ENCODE measurements around the gene SEMA4B.
"Not testable (repeated sequence)": the region's sequence is repeated elsewhere in the genome, so short reads cannot be mapped to it uniquely, and the experiment has no call there.

SEMA4B gene

DNA sequence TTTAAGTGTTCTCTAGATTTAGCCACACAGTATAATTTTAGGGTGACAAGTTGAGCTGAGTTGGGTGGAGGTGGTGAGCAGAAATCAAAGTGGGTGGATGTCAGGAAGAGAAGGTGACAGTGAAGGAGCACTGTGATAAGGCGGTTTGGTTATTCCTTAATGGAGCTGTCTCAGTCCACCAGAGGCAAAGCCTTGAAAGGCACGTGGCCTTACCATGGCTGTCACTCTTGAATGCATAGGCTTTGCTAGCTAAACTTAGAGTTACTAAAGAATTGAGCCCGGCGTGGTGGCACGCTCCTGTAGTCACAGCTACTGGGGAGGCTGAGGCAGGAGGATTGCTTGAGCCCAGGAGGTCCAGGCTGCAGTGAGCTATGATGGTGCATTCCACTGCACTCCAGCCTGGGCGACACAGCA, 47.7 kb downstream of the SEMA4B start:
- Histone ChIP-seq H3K36me3 (ENCODE audit: control insufficient read depth, insufficient read depth, low read length) (no peaks in the 10 kb centered on the region), H3K18ac (ENCODE audit: low read length) (no peak overlapping the region), H4K8ac (ENCODE audit: low read depth, low read length) (no peak overlapping the region), H3K27me3 (ENCODE audit: insufficient read depth, low read length, poor library complexity) (no peaks in the 10 kb centered on the region), H3K4me2 (ENCODE audit: low read length) (no peak overlapping the region), H3K79me2 (ENCODE audit: control insufficient read depth, insufficient read depth, low read length) (no peaks in the 10 kb centered on the region), H2AK5ac (ENCODE audit: low read length) (no peak overlapping the region), H3K4me1 (ENCODE audit: control insufficient read depth, low read depth, low read length) (no peaks in the 10 kb centered on the region), H3K27ac (ENCODE audit: low read depth, low read length) (no peak overlapping the region), H3K4ac (ENCODE audit: low read depth, low read length) (no peak overlapping the region), H3K9ac (ENCODE audit: low read length) (no peak overlapping the region), H4K5ac (ENCODE audit: low read length) (no peak overlapping the region), H3K23ac (ENCODE audit: low read length) (no peak overlapping the region), H3K79me1 (ENCODE audit: low read length) (no peaks in the 10 kb centered on the region), H2BK5ac (ENCODE audit: low read length) (no peak overlapping the region), H2BK15ac (replicated peaks; ENCODE audit: low read depth) (no peak overlapping the region), H3K56ac (ENCODE audit: low read length) (peak overlapping the region; percentile 53), H3K4me3 (ENCODE audit: low read length) (no peak overlapping the region), H2BK120ac (ENCODE audit: low read depth, low read length) (no peak overlapping the region)
- no CpG with 5 or more reads among the region's 6 CpGs for WGBS (ENCODE audit: extremely low coverage, insufficient coverage, low lambda C conversion rate)
- no peak for DNase-seq

GRCh38 chr15:90249203-90249863, 48.2 kb downstream of the SEMA4B start, which contains the start of gene TTLL13:
Gene TTLL13, plus strand, starts transcription at chr15:90249556. Its CDS starts 1,075 bp downstream, at chr15:90250631.
- no peak within 1 kb of the TSS for H3K18ac ChIP-seq (ENCODE audit: low read length)
- no peak within 1 kb of the TSS for H4K8ac ChIP-seq (ENCODE audit: low read depth, low read length)
- H2BK120ac ChIP-seq (ENCODE audit: low read depth, low read length), result no peak within 1 kb of the TSS
- peak; percentile 96 for DNase-seq
- H3K4me2 ChIP-seq (ENCODE audit: low read length), result peak within 1 kb of the TSS; percentile 96
- WGBS (ENCODE audit: extremely low coverage, insufficient coverage, low lambda C conversion rate), result no CpG with 5 or more reads among the region's 44 CpGs
- H3K4ac ChIP-seq (ENCODE audit: low read depth, low read length), result no peak within 1 kb of the TSS
- H3K27ac ChIP-seq (ENCODE audit: low read depth, low read length), result no peak within 1 kb of the TSS
- H3K36me3 ChIP-seq (ENCODE audit: control insufficient read depth, insufficient read depth, low read length), result no peaks in the 10 kb centered on the region
- peak within 1 kb of the TSS; percentile 68 for H3K9ac ChIP-seq (ENCODE audit: low read length)
- H2BK5ac ChIP-seq (ENCODE audit: low read length), result no peak within 1 kb of the TSS
- no peaks in the 10 kb centered on the region for H3K79me1 ChIP-seq (ENCODE audit: low read length)
- H4K5ac ChIP-seq (ENCODE audit: low read length), result no peak within 1 kb of the TSS
- H3K79me2 ChIP-seq (ENCODE audit: control insufficient read depth, insufficient read depth, low read length), result no peaks in the 10 kb centered on the region
- no peaks in the 10 kb centered on the region for H3K27me3 ChIP-seq (ENCODE audit: insufficient read depth, low read length, poor library complexity)
- H3K4me1 ChIP-seq (ENCODE audit: control insufficient read depth, low read depth, low read length), result no peaks in the 10 kb centered on the region
- no peak within 1 kb of the TSS for H2AK5ac ChIP-seq (ENCODE audit: low read length)
- H3K23ac ChIP-seq (ENCODE audit: low read length), result no peak within 1 kb of the TSS
- H3K4me3 ChIP-seq (ENCODE audit: low read length), result peak within 1 kb of the TSS; percentile 59
- H3K56ac ChIP-seq (ENCODE audit: low read length), result peak within 1 kb of the TSS; percentile 80
- no peak within 1 kb of the TSS for H2BK15ac ChIP-seq (replicated peaks; ENCODE audit: low read depth)

DNA sequence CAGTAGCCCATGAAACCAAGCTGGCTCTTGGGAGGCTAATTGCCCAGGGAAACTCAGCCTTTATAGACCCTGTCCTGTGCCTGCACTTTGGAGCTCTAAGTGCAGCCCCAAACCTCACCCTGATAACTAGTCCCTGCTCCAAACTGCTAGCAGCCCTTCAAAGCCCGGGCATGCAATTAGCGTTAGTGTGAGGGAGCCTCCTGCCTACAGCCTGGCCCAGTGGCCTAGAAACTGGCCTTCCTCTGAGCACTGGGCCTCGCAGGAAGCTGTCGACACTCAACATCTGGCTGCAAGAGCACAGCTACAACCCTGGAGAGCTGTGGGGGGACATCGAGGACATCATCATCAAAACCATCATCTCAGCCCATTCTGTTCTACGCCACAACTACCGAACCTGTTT, 56.6 kb downstream of the SEMA4B start:
- Histone ChIP-seq H4K5ac (ENCODE audit: low read length) (no peak overlapping the region), H2AK5ac (ENCODE audit: low read length) (no peak overlapping the region)

DNA sequence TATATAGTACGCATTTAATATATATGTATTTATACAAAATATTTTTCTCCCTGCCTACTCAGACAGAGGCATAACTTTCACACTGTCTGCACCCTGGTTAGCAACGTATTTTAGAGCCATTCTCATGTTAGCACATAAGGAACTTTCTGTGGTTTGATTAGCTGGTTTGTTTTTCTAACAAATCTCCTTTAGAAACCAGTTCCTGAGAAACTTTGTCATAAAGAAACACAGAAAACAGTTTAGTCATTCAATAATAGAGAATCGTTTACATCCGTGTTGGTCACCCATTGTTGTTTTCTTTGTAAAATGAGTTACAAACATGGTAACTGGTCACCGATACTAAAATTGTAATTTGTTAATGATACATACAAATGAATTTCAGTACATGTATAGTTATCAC, 58.4 kb downstream of the SEMA4B start:
- Histone ChIP-seq H3K36me3 (ENCODE audit: control insufficient read depth, insufficient read depth, low read length) (no peaks in the 10 kb centered on the region), H3K79me2 (ENCODE audit: control insufficient read depth, insufficient read depth, low read length) (no peaks in the 10 kb centered on the region), H3K4ac (ENCODE audit: low read depth, low read length) (no peak overlapping the region), H3K56ac (ENCODE audit: low read length) (no peak overlapping the region), H2AK5ac (ENCODE audit: low read length) (no peak overlapping the region), H2BK120ac (ENCODE audit: low read depth, low read length) (no peak overlapping the region), H3K23ac (ENCODE audit: low read length) (no peak overlapping the region), H3K18ac (ENCODE audit: low read length) (no peak overlapping the region), H4K5ac (ENCODE audit: low read length) (no peak overlapping the region), H3K27me3 (ENCODE audit: insufficient read depth, low read length, poor library complexity) (no peaks in the 10 kb centered on the region), H3K27ac (ENCODE audit: low read depth, low read length) (no peak overlapping the region), H3K4me2 (ENCODE audit: low read length) (no peak overlapping the region), H3K4me1 (ENCODE audit: control insufficient read depth, low read depth, low read length) (no peaks in the 10 kb centered on the region), H2BK15ac (replicated peaks; ENCODE audit: low read depth) (no peak overlapping the region), H3K4me3 (ENCODE audit: low read length) (no peak overlapping the region), H2BK5ac (ENCODE audit: low read length) (no peak overlapping the region), H3K9ac (ENCODE audit: low read length) (no peak overlapping the region), H3K79me1 (ENCODE audit: low read length) (peaks cover 2% of the 10 kb centered on the region), H4K8ac (ENCODE audit: low read depth, low read length) (no peak overlapping the region)
- WGBS (ENCODE audit: extremely low coverage, insufficient coverage, low lambda C conversion rate), result no CpG with 5 or more reads among the region's 5 CpGs
- DNase-seq, result no peak

More for the DNA sequence above, 56.6 kb downstream of the SEMA4B start:
- no peaks in the 10 kb centered on the region for H3K79me2 ChIP-seq (ENCODE audit: control insufficient read depth, insufficient read depth, low read length)
- no CpG with 5 or more reads among the region's 7 CpGs for whole genome bisulfite sequencing (ENCODE audit: extremely low coverage, insufficient coverage, low lambda C conversion rate)
- no peaks in the 10 kb centered on the region for H3K79me1 ChIP-seq (ENCODE audit: low read length)
- no peaks in the 10 kb centered on the region for H3K4me1 ChIP-seq (ENCODE audit: control insufficient read depth, low read depth, low read length)
- no peak overlapping the region for H4K8ac ChIP-seq (ENCODE audit: low read depth, low read length)
- H3K23ac ChIP-seq (ENCODE audit: low read length), result no peak overlapping the region
- H2BK5ac ChIP-seq (ENCODE audit: low read length), result no peak overlapping the region
- H3K18ac ChIP-seq (ENCODE audit: low read length), result no peak overlapping the region
- H3K27ac ChIP-seq (ENCODE audit: low read depth, low read length), result no peak overlapping the region
- H3K27me3 ChIP-seq (ENCODE audit: insufficient read depth, low read length, poor library complexity), result no peaks in the 10 kb centered on the region
- H3K4me3 ChIP-seq (ENCODE audit: low read length), result no peak overlapping the region
- no peak overlapping the region for H2BK120ac ChIP-seq (ENCODE audit: low read depth, low read length)
- no peak overlapping the region for H3K4ac ChIP-seq (ENCODE audit: low read depth, low read length)
- DNase-seq, result no peak
- no peak overlapping the region for H2BK15ac ChIP-seq (replicated peaks; ENCODE audit: low read depth)
- H3K56ac ChIP-seq (ENCODE audit: low read length), result no peak overlapping the region
- no peaks in the 10 kb centered on the region for H3K36me3 ChIP-seq (ENCODE audit: control insufficient read depth, insufficient read depth, low read length)
- no peak overlapping the region for H3K9ac ChIP-seq (ENCODE audit: low read length)
- H3K4me2 ChIP-seq (ENCODE audit: low read length), result no peak overlapping the region

DNA sequence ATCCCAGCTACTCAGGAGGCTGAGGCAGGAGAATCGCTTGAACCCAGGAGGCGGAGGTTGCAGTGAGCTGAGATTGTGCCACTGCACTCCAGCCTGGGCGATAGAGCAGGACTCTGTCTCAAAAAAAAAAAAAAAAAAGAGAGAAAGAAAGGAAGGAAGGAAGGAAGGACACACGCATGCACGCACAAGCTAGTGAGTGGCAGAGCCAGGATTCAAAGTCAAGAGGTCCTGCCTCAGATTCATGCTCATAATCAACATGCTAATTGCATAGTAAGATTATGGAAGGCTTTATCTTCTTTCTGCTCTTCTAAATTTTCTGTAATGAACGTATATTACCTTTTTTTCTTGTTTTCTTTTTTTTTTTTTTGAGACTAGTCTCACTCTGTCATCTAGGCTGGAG, 59.6 kb downstream of the SEMA4B start:
- not testable (repeated sequence) for H2BK5ac ChIP-seq (ENCODE audit: low read length); H3K18ac ChIP-seq (ENCODE audit: low read length); H3K4me1 ChIP-seq (ENCODE audit: control insufficient read depth, low read depth, low read length)

DNA sequence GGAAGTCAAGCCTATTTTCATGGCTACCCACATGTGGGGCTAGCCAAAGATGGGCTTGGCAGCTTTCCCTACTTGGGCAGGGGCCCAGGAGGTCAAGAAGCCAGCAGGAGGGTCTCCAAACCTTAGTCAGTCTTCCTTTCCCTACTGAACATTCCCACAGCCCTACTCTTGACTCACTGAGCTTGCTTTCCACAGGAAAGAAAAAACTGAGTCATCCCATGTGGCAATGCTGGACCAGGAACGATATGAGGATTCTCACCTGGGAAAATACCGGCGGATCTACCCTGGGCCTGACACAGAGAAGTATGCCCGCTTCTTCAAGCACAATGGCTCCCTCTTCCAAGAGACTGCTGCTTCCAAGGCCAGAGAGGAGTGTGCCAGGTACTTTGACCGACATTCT, 60.7 kb downstream of the SEMA4B start:
- Histone ChIP-seq H3K79me2 (ENCODE audit: control insufficient read depth, insufficient read depth, low read length) (peaks cover 10% of the 10 kb centered on the region), H3K27ac (ENCODE audit: low read depth, low read length) (no peak overlapping the region), H4K5ac (ENCODE audit: low read length) (no peak overlapping the region), H3K79me1 (ENCODE audit: low read length) (peaks cover 2% of the 10 kb centered on the region), H4K8ac (ENCODE audit: low read depth, low read length) (no peak overlapping the region), H2BK5ac (ENCODE audit: low read length) (no peak overlapping the region), H2BK120ac (ENCODE audit: low read depth, low read length) (no peak overlapping the region), H2AK5ac (ENCODE audit: low read length) (no peak overlapping the region), H3K4me3 (ENCODE audit: low read length) (no peak overlapping the region), H3K18ac (ENCODE audit: low read length) (no peak overlapping the region), H3K4ac (ENCODE audit: low read depth, low read length) (no peak overlapping the region), H3K4me1 (ENCODE audit: control insufficient read depth, low read depth, low read length) (peaks cover 4% of the 10 kb centered on the region), H3K4me2 (ENCODE audit: low read length) (no peak overlapping the region), H3K36me3 (ENCODE audit: control insufficient read depth, insufficient read depth, low read length) (no peaks in the 10 kb centered on the region), H3K27me3 (ENCODE audit: insufficient read depth, low read length, poor library complexity) (no peaks in the 10 kb centered on the region), H3K9ac (ENCODE audit: low read length) (no peak overlapping the region), H2BK15ac (replicated peaks; ENCODE audit: low read depth) (no peak overlapping the region), H3K56ac (ENCODE audit: low read length) (no peak overlapping the region), H3K23ac (ENCODE audit: low read length) (no peak overlapping the region)
- WGBS (ENCODE audit: extremely low coverage, insufficient coverage, low lambda C conversion rate), result no CpG with 5 or more reads among the region's 5 CpGs
- no peak for DNase-seq

More for the DNA sequence above, 59.6 kb downstream of the SEMA4B start:
- H3K79me2 ChIP-seq (ENCODE audit: control insufficient read depth, insufficient read depth, low read length); H3K4ac ChIP-seq (ENCODE audit: low read depth, low read length); H3K4me3 ChIP-seq (ENCODE audit: low read length); H3K4me2 ChIP-seq (ENCODE audit: low read length); DNase-seq; H4K8ac ChIP-seq (ENCODE audit: low read depth, low read length); H3K9ac ChIP-seq (ENCODE audit: low read length); H3K79me1 ChIP-seq (ENCODE audit: low read length); H3K36me3 ChIP-seq (ENCODE audit: control insufficient read depth, insufficient read depth, low read length); H3K27me3 ChIP-seq (ENCODE audit: insufficient read depth, low read length, poor library complexity); H3K23ac ChIP-seq (ENCODE audit: low read length); H3K27ac ChIP-seq (ENCODE audit: low read depth, low read length); H2AK5ac ChIP-seq (ENCODE audit: low read length); H2BK15ac ChIP-seq (replicated peaks; ENCODE audit: low read depth); H4K5ac ChIP-seq (ENCODE audit: low read length); H3K56ac ChIP-seq (ENCODE audit: low read length); H2BK120ac ChIP-seq (ENCODE audit: low read depth, low read length): not testable (repeated sequence)
- no CpG with 5 or more reads among the region's 6 CpGs for WGBS (ENCODE audit: extremely low coverage, insufficient coverage, low lambda C conversion rate)
